HG03175 (cell line): Measurements from ENCODE around the gene KIF5A.
"Not testable (repeated sequence)": the region's sequence is repeated elsewhere in the genome, so short reads cannot be mapped to it uniquely, and the experiment has no call there.

Source experiments
- ATAC-seq: cut with Tn5 transposase; IDR thresholded peaks from one replicate; pipeline ENCODE4 v1.9.1; 2021; ENCODE audit warnings: mild to moderate bottlenecking, moderate library complexity; ENCODE audit not compliant: unreplicated experiment

The KIF5A gene

GRCh38 chr12:57581802-57582201 is 32.0 kb downstream of the KIF5A start:
- ATAC-seq = no peak

DNA sequence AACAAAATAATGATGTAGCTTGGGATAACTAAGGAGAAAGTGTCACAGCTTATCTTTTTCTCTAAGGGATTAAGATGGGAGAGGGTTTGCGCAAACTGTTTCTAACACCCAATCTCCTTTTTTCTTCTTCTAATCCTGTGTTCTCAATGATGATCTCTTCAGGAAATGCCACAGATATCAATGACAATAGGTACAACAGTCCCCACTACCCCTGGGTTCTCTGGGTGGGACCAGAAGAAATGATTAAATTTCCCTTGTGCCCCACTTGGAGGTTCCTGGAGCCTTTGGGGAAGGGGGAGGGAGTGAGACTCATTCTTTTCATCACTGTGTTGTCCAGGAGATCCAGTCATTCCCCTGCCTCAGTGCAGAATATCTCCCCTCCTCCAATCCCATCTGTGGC is 32.6 kb downstream of the KIF5A start:
- ATAC-seq = no peak

- peak; percentile 98 for ATAC-seq
Measured at GRCh38 chr12:57583008-57583831, 33.4 kb downstream of the KIF5A start.

- no peak for ATAC-seq
Measured at GRCh38 chr12:57584050-57584449, 34.2 kb downstream of the KIF5A start.

DNA sequence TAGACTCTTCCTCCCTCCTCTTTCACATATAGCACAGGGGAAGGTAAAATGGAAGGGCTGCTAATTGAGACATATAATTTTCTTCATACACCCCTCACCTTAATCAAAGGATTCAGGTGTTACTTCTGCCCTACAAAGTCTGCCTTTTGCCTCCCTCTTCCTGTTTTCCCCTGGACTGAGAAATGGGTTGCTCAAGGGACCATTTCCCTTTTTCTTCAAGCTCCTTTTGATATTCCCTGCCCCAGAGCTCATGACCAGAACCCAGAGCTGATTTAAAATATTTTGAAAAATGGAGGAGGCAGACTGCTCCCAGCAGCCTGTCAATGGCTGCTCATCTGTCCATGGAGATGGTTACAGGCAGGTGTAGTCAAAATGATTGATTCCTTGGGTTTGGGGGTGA is 34.8 kb downstream of the KIF5A start:
- ATAC-seq = no peak

- ATAC-seq = no peak
Measured at GRCh38 chr12:57585156-57585555, 35.3 kb downstream of the KIF5A start.

- ATAC-seq = no peak
Measured at GRCh38 chr12:57586128-57586527, 36.3 kb downstream of the KIF5A start.

DNA sequence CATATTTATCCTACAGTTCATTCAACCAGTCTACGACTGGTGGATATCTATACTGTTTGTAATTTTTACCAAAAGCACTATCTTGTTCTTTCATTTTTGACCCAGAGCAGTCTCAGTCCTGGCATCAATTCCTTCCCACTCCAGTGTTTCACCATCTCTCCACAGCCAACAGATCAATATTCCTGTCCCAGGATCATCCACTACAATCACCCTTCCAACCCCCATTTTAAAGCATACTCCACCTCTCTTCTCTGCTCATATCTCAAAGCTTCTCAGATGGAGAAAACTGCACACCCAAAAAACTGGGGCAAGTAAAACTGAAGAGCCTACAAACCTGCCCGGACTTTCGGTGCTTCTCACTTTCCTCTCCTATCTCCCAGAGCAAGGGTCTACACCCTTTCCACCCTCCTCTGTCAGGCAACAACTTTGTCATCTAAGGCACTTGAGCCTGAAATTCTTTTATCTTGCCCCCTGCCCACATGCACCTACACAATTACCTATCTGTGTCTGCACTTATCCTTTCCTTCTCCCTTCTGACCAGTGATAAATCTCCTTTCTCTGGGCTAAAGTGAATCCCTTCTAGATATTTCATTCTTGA is 37.1 kb downstream of the KIF5A start:
- ATAC-seq = no peak

DNA sequence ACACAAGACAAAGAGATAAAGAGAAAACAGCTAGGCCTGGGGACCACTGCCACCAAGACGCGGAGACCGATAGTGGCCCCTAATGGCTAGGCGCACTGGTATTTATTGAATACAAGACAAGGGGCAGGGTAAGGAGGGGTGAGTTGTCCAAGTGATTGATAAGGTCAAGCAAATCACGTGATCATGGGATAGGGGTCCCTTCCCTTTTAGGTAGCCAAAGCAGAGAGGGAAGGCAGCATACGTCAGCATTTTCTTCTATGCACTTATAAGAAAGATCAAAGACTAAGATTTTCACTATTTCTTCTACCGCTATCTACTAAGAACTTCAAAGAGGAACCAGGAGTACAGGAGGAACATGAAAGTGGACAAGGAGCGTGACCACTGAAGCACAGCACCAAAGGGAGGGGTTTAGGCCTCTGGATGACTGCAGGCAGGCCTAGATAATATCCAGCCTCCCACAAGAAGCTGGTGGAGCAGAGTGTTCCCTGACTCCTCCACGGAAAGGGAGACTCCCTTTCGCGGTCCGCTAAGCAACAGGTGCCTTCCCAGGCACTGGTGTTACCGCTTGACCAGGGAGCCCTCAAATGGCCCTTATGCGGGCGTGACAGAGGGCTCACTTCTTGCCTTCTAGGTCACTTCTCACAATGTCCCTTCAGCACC is 39.2 kb downstream of the KIF5A start:
- not testable (repeated sequence) for ATAC-seq

GRCh38 chr12:57590479-57590863 is 40.6 kb downstream of the KIF5A start:
- peak; percentile 14 for ATAC-seq

DNA sequence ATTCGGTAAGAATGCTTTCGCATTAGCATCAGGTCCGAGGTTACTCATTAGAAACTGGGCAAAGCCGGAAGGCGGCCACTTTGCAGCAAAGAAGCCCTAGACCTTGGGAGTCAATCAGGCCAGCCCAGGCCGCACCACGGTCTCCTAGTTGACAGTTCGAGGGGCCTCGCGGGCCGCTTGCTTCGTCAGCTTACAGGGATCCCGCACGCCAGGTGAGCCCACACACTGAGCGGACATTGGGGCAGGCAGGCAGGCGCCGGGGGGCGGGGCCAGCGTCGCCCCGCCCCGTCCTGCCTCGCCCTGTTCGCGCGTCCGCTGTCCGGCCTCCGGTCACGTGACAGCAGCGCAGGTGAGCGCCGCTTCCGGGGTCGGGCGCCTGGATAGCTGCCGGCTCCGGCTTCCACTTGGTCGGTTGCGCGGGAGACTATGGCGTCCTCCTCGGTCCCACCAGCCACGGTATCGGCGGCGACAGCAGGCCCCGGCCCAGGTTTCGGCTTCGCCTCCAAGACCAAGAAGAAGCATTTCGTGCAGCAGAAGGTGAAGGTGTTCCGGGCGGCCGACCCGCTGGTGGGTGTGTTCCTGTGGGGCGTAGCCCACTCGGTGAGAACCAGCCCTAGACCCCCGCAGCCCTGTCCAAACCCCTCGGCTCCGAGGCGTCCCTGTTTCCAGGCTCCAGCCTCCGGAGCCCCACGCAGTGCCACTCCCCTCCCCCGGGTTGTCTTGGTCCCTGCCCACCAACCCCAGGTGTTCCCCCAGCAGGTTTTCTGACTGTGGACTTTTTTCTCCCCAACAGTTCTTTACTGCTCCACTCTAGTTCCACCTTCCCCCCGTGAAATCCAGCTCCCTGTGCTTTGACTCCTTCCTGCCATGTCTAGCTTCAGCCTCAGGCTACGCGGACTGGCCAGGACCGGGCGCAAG is 41.3 kb downstream of the KIF5A start, which contains the start of gene PIP4K2C:
TSS of gene PIP4K2C (plus strand) at position 329 of the 918 bp plus-strand sequence. CDS start at position 427, 98 bp downstream.
- ATAC-seq = peak; percentile 91

DNA sequence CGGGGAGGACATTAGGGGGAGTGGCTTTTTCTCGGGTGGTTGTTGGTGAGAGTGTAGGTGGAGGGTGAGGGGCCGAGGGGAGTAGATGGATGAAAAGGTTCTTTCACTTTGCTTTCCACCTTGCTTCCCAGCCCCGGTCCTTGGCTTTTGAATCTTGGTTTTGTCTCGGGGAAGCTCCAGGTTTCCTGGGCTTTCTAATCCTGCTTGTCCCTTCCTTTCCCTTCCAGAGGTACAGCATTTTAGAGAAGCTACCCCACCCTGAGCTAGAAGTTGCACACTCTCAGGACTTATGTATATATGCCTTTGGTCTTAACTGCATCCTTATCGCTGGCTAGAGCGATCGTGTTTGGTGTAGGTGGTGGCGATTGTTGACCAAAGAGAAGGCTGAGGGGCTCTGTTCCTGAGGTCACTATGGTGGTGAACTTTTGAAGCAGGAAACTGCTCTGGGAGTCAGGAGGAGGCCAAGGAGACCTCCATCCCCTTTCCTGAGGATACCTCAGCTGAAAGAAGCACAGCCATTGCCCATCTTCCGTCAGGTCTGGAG is 42.0 kb downstream of the KIF5A start:
- no peak for ATAC-seq

DNA sequence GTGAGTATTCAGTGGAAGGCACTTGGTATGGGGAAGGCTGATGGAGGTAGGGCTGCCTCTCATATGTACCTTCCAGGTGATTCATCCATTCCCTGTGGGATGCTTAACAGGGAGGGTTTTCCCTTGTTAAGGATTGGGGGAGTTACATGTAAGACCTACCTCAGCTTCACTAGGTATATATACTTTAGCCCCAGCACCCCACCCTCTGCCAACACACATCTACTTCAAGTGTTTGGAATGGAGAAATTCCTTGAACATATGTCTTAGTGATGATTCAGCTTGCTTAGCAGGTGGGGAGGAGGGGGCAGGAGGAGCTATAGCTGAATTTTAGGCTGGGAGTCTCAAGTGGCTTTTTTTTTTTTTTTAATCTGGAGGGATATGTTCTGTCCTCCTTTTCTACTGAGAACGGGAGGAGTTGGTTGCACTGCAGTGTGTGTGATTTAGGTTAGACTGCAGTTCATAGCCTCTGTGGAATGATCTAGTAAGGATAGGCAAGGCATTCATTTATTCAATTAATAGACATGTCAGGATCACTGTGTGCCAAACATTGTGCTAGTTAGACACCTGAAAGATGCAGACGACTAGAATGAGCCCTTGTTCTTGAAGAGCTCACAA is 42.8 kb downstream of the KIF5A start:
- no peak for ATAC-seq

DNA sequence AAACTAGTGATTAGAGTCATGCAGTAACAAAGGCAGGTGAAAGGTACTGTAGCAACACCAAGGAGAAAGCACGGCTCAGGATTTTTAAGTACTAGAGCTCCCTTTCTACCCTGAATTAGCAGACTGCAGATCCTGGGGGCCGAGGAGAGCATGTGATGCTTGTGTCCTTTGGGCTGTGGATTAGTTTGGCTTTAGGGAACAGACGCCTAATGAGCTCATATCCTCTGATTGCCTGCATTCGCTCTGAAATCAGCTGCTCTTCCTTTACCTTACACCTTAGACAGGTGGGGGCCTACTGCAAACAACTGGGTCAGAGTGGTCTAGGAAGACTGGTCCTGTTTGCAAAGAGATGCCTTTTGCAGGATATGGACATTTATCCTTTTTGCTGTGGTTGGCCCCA is 43.3 kb downstream of the KIF5A start:
- ATAC-seq = no peak

- no peak for ATAC-seq
Measured at GRCh38 chr12:57600395-57600794, 50.6 kb downstream of the KIF5A start.

DNA sequence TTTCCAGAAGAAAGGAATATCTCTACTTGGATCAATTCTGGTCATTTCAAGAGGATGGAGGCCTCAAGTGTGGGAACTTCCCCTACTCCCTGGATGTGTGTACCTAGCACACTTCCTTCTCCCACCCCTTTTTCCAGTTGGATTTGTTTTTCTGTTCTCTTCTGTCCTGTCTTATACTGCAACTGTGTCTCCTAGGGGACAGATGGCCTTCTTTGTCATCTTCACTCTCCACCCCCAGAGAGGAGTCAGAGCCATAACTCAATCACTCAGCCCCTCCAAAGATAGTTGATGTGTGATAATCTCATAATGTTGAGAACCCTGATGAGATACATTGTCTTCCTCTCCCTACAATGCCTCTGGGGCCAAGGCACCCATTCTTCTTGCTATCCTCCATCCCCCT is 52.7 kb downstream of the KIF5A start:
- ATAC-seq = no peak

DNA sequence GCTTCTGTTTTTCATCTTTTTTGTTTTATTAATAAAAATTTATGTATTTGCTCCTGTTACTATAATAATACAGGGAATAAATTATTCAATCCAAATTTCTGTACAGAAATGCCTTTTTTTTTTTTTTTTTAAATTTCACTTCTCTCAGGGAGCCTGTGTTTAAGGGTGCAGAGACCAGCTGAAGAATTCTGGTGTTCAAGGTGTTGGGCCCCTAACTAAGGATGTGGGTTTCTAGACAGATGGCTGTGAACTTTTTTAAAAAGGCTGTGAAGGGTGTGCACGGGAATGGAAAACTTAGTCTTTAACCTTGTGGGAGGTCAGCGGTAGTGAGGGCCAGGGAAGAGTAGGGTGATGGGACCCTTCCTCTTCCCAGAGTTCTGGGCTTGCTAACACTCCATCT is 53.5 kb downstream of the KIF5A start:
- no peak for ATAC-seq

GRCh38 chr12:57603815-57604453 is 54.1 kb downstream of the KIF5A start:
- no peak for ATAC-seq

- ATAC-seq = peak; percentile 64
Measured at GRCh38 chr12:57604454-57604991, 54.7 kb downstream of the KIF5A start, which contains the start of gene DTX3. Gene DTX3 (plus strand): TSS chr12:57604824. CDS start chr12:57606518, 1,694 bp downstream.
